Activated naive CD4-positive, alpha-beta T cell treated with anti-CD3 and anti-CD28 coated beads for 36 hours (primary cell): ENCODE data around the gene PDE9A. TPM values are rescaled to one million over a fixed set of nuclear protein-coding genes. Genes with fewer than 3 reads are reported as not detected.

Experiments used
- CTCF ChIA-PET: fragments of 350-600 bp; sonication (Branson Sonifier 250); formaldehyde crosslinking; loops from one replicate; lab custom pipeline; 2021; ENCODE audit warnings: antibody characterized with exemption; lab: Charles Lee
- DNase-seq: peaks from one replicate; pipeline ENCODE4 v3.0.0-alpha.2; 2020
- H3K27ac Mint-ChIP-seq: one replicate; pipeline ENCODE4 v1.8.0; 2021; ENCODE audit warnings: mild to moderate bottlenecking, mixed read lengths
- H3K27me3 Mint-ChIP-seq: one replicate; pipeline ENCODE4 v1.8.0; 2021; ENCODE audit warnings: low read depth, mixed read lengths
- H3K36me3 Mint-ChIP-seq: one replicate; pipeline ENCODE4 v1.8.0; 2021; ENCODE audit warnings: low read depth, mixed read lengths
- H3K4me1 Mint-ChIP-seq: one replicate; pipeline ENCODE4 v1.8.0; 2021; ENCODE audit warnings: low read depth, mixed read lengths
- H3K4me3 Mint-ChIP-seq: one replicate; pipeline ENCODE4 v1.8.0; 2021; ENCODE audit warnings: mild to moderate bottlenecking, moderate library complexity, mixed read lengths
- H3K9me3 Mint-ChIP-seq: one replicate; pipeline ENCODE4 v1.8.0; 2021; ENCODE audit warnings: mixed read lengths
- intact Hi-C: fragments of 100-400 bp; cut with micrococcal nuclease; formaldehyde crosslinking; loops from one replicate; pipeline ENCODE4 v1.15.1; 2023
- total RNA-seq, 2 experiments: library from RNA; stranded (reverse); gene quantifications; one replicate each; pipeline ENCODE4 v1.2.3, GENCODE V29; 2021

The PDE9A gene
- total RNA-seq, 2 experiments from 2014 or later, result 6.3 to 7.4 TPM

GRCh38 chr21:42760361-42760950 is 107.0 kb downstream of the PDE9A start:
- intact Hi-C loops, result no loop called here
- Mint-ChIP-seq H3K36me3 (peaks cover 3% of the 10 kb centered on the region), H3K9me3 (no peaks in the 10 kb centered on the region), H3K27me3 (no peaks in the 10 kb centered on the region), H3K4me1 (no peaks in the 10 kb centered on the region), H3K27ac (no peak overlapping the region), H3K4me3 (no peak overlapping the region)
- CTCF ChIA-PET, result no interaction called here
- no peak for DNase-seq

- Mint-ChIP-seq H3K27me3 (no peaks in the 10 kb centered on the region), H3K27ac (no peak overlapping the region), H3K9me3 (no peaks in the 10 kb centered on the region), H3K4me1 (no peaks in the 10 kb centered on the region), H3K4me3 (no peak overlapping the region), H3K36me3 (peaks cover 3% of the 10 kb centered on the region)
- DNase-seq, result no peak
- intact Hi-C loops, result no loop called here
- CTCF ChIA-PET, result no interaction called here
Measured at GRCh38 chr21:42760951-42761751, 107.7 kb downstream of the PDE9A start.

GRCh38 chr21:42761776-42762335 is 108.4 kb downstream of the PDE9A start:
- Mint-ChIP-seq H3K36me3 (peaks cover 3% of the 10 kb centered on the region), H3K4me1 (no peaks in the 10 kb centered on the region), H3K4me3 (no peak overlapping the region), H3K9me3 (no peaks in the 10 kb centered on the region), H3K27ac (no peak overlapping the region), H3K27me3 (no peaks in the 10 kb centered on the region)
- CTCF ChIA-PET, result no interaction called here
- DNase-seq, result no peak
- intact Hi-C loops, result no loop called here

- peaks cover 3% of the 10 kb centered on the region for H3K36me3 Mint-ChIP-seq
- intact Hi-C loops, result no loop called here
- no peaks in the 10 kb centered on the region for H3K4me1 Mint-ChIP-seq
- DNase-seq, result no peak
- CTCF ChIA-PET, result no interaction called here
- no peak overlapping the region for H3K4me3 Mint-ChIP-seq
- no peak overlapping the region for H3K27ac Mint-ChIP-seq
- H3K9me3 Mint-ChIP-seq, result no peaks in the 10 kb centered on the region
- H3K27me3 Mint-ChIP-seq, result no peaks in the 10 kb centered on the region
Measured at GRCh38 chr21:42763581-42764442, 110.4 kb downstream of the PDE9A start.

GRCh38 chr21:42764443-42764760 is 111.0 kb downstream of the PDE9A start:
- intact Hi-C loops, result no loop called here
- Mint-ChIP-seq H3K4me1 (no peaks in the 10 kb centered on the region), H3K9me3 (no peaks in the 10 kb centered on the region), H3K4me3 (no peak overlapping the region), H3K27me3 (no peaks in the 10 kb centered on the region), H3K27ac (no peak overlapping the region), H3K36me3 (peaks cover 8% of the 10 kb centered on the region)
- CTCF ChIA-PET, result no interaction called here
- DNase-seq, result no peak

GRCh38 chr21:42764883-42765282 is 111.5 kb downstream of the PDE9A start:
- H3K4me1 Mint-ChIP-seq, result no peaks in the 10 kb centered on the region
- no peak for DNase-seq

GRCh38 chr21:42765656-42766055 is 112.2 kb downstream of the PDE9A start:
- H3K4me1 Mint-ChIP-seq, result no peaks in the 10 kb centered on the region
- H3K27ac Mint-ChIP-seq, result no peak overlapping the region
- peaks cover 9% of the 10 kb centered on the region for H3K36me3 Mint-ChIP-seq
- CTCF ChIA-PET, result no interaction called here
- no peaks in the 10 kb centered on the region for H3K9me3 Mint-ChIP-seq
- no peak for DNase-seq
- no peaks in the 10 kb centered on the region for H3K27me3 Mint-ChIP-seq
- intact Hi-C loops, result no loop called here
- no peak overlapping the region for H3K4me3 Mint-ChIP-seq

More at GRCh38 chr21:42764883-42765282, 111.5 kb downstream of the PDE9A start:
- CTCF ChIA-PET, result no interaction called here
- Mint-ChIP-seq H3K4me3 (no peak overlapping the region), H3K27ac (no peak overlapping the region), H3K9me3 (no peaks in the 10 kb centered on the region), H3K36me3 (peaks cover 9% of the 10 kb centered on the region), H3K27me3 (no peaks in the 10 kb centered on the region)
- intact Hi-C loops, result no loop called here

- CTCF ChIA-PET, result no interaction called here
- intact Hi-C loops, result no loop called here
- Mint-ChIP-seq H3K9me3 (no peaks in the 10 kb centered on the region), H3K27ac (no peak overlapping the region), H3K27me3 (no peaks in the 10 kb centered on the region), H3K4me1 (no peaks in the 10 kb centered on the region), H3K4me3 (no peak overlapping the region), H3K36me3 (peaks cover 9% of the 10 kb centered on the region)
- no peak for DNase-seq
Measured at GRCh38 chr21:42766739-42767560, 113.5 kb downstream of the PDE9A start.

- no peaks in the 10 kb centered on the region for H3K9me3 Mint-ChIP-seq
- H3K4me1 Mint-ChIP-seq, result no peaks in the 10 kb centered on the region
- no peak overlapping the region for H3K4me3 Mint-ChIP-seq
- H3K27me3 Mint-ChIP-seq, result no peaks in the 10 kb centered on the region
- no peak overlapping the region for H3K27ac Mint-ChIP-seq
- intact Hi-C loops, result no loop called here
- CTCF ChIA-PET, result no interaction called here
- peaks cover 7% of the 10 kb centered on the region for H3K36me3 Mint-ChIP-seq
- DNase-seq, result no peak
Measured at GRCh38 chr21:42767561-42767835, 114.1 kb downstream of the PDE9A start.

- Mint-ChIP-seq H3K27ac (no peak overlapping the region), H3K9me3 (no peaks in the 10 kb centered on the region), H3K36me3 (peaks cover 6% of the 10 kb centered on the region), H3K4me1 (no peaks in the 10 kb centered on the region), H3K4me3 (no peak overlapping the region), H3K27me3 (no peaks in the 10 kb centered on the region)
- DNase-seq, result no peak
- CTCF ChIA-PET, result no interaction called here
- intact Hi-C loops, result no loop called here
Measured at GRCh38 chr21:42768324-42769121, 115.1 kb downstream of the PDE9A start.

- intact Hi-C loops, result no loop called here
- no peak overlapping the region for H3K27ac Mint-ChIP-seq
- H3K36me3 Mint-ChIP-seq, result peaks cover 6% of the 10 kb centered on the region
- H3K9me3 Mint-ChIP-seq, result no peaks in the 10 kb centered on the region
- H3K27me3 Mint-ChIP-seq, result no peaks in the 10 kb centered on the region
- no peak for DNase-seq
- no peaks in the 10 kb centered on the region for H3K4me1 Mint-ChIP-seq
- CTCF ChIA-PET, result no interaction called here
- no peak overlapping the region for H3K4me3 Mint-ChIP-seq
Measured at GRCh38 chr21:42769183-42769819, 115.9 kb downstream of the PDE9A start.
